ENCODE measurements around the gene DCP1A. TPM values are rescaled to one million over a fixed set of nuclear protein-coding genes. Genes with fewer than 3 reads are reported as not detected.

The DCP1A gene
- total RNA-seq, 1 experiment from 2014 or later: 32.9 TPM

GRCh38 chr3:53357458-53357857, 10.1 kb upstream of the DCP1A start:
- DNase-seq: no peak
- H3K9me3 Mint-ChIP-seq (ENCODE audit: unreplicated experiment): no peaks in the 10 kb centered on the region
- Histone ChIP-seq H3K36me3 (ENCODE audit: control insufficient read depth, insufficient read depth, low read length) (no peaks in the 10 kb centered on the region), H3K27me3 (replicated peaks; ENCODE audit: control insufficient read depth, insufficient read depth, low read length) (no peaks in the 10 kb centered on the region), H3K4me1 (peaks cover 6% of the 10 kb centered on the region; the same call in 1 of the 2 replicates), H3K9me3 (peaks cover 3% of the 10 kb centered on the region; the same call in 1 of the 2 replicates), H3K4me3 (ENCODE audit: low read depth, low read length) (no peak overlapping the region)
- intact Hi-C loops (cut with micrococcal nuclease; ENCODE audit: unreplicated experiment): no loop called here
- H3K27ac Mint-ChIP-seq (ENCODE audit: unreplicated experiment): no peak overlapping the region
- ChIA-PET POLR2A (no interaction called here), CTCF (no interaction called here)
- no peak overlapping the region for H3K4me3 Mint-ChIP-seq (ENCODE audit: unreplicated experiment)
- TF ChIP-seq CTCF (IDR thresholded peaks at IDR 0.05; ENCODE audit: insufficient read depth in 1 of 2, low read depth in 1 of 2, low read length in 1 of 2, severe bottlenecking in 1 of 2, unreplicated experiment in 1 of 2): no peak
- H3K4me1 Mint-ChIP-seq (ENCODE audit: low read depth, unreplicated experiment): peaks cover 8% of the 10 kb centered on the region
- no TSS peak for BruUV-seq (replicated peaks)
- peaks cover under 1% of the 10 kb centered on the region for H3K36me3 Mint-ChIP-seq (ENCODE audit: insufficient read depth, unreplicated experiment)
- no peaks in the 10 kb centered on the region for H3K27me3 Mint-ChIP-seq (ENCODE audit: insufficient read depth, unreplicated experiment)

GRCh38 chr3:53354945-53355498, 7.7 kb upstream of the DCP1A start:
- intact Hi-C loops (cut with micrococcal nuclease; ENCODE audit: unreplicated experiment): loop anchor here (5.0 kb wide), 1 partner anchor 133 kb away; no protein-coding TSS in a partner anchor
- H3K9me3 Mint-ChIP-seq (ENCODE audit: unreplicated experiment): no peaks in the 10 kb centered on the region
- H3K27me3 ChIP-seq (replicated peaks; ENCODE audit: control insufficient read depth, insufficient read depth, low read length): no peaks in the 10 kb centered on the region
- no peak for DNase-seq
- no peak overlapping the region for H3K4me3 Mint-ChIP-seq (ENCODE audit: unreplicated experiment)
- H3K4me1 Mint-ChIP-seq (ENCODE audit: low read depth, unreplicated experiment): peaks cover 20% of the 10 kb centered on the region
- ChIA-PET CTCF (no interaction called here), POLR2A (no interaction called here)
- H3K27me3 Mint-ChIP-seq (ENCODE audit: insufficient read depth, unreplicated experiment): no peaks in the 10 kb centered on the region
- TF ChIP-seq CTCF (IDR thresholded peaks at IDR 0.05; ENCODE audit: insufficient read depth in 1 of 2, low read depth in 1 of 2, low read length in 1 of 2, severe bottlenecking in 1 of 2, unreplicated experiment in 1 of 2): no peak
- BruUV-seq (replicated peaks): no TSS peak
- H3K36me3 ChIP-seq (ENCODE audit: control insufficient read depth, insufficient read depth, low read length): no peaks in the 10 kb centered on the region
- H3K27ac Mint-ChIP-seq (ENCODE audit: unreplicated experiment): peak overlapping the region; percentile 29
- H3K4me1 ChIP-seq: peaks cover 22% of the 10 kb centered on the region
- H3K9me3 ChIP-seq: peaks cover 3% of the 10 kb centered on the region; the same call in 1 of the 2 replicates
- peaks cover 10% of the 10 kb centered on the region for H3K36me3 Mint-ChIP-seq (ENCODE audit: insufficient read depth, unreplicated experiment)
- no peak overlapping the region for H3K4me3 ChIP-seq (ENCODE audit: low read depth, low read length)

- Mint-ChIP-seq H3K4me1 (ENCODE audit: low read depth, unreplicated experiment) (peaks cover 20% of the 10 kb centered on the region), H3K9me3 (ENCODE audit: unreplicated experiment) (no peaks in the 10 kb centered on the region), H3K27me3 (ENCODE audit: insufficient read depth, unreplicated experiment) (no peaks in the 10 kb centered on the region), H3K36me3 (ENCODE audit: insufficient read depth, unreplicated experiment) (peaks cover 10% of the 10 kb centered on the region), H3K4me3 (ENCODE audit: unreplicated experiment) (no peak overlapping the region), H3K27ac (ENCODE audit: unreplicated experiment) (no peak overlapping the region)
- Histone ChIP-seq H3K36me3 (ENCODE audit: control insufficient read depth, insufficient read depth, low read length) (no peaks in the 10 kb centered on the region), H3K4me3 (ENCODE audit: low read depth, low read length) (no peak overlapping the region), H3K4me1 (peaks cover 22% of the 10 kb centered on the region), H3K9me3 (peaks cover 3% of the 10 kb centered on the region; the same call in 1 of the 2 replicates), H3K27me3 (replicated peaks; ENCODE audit: control insufficient read depth, insufficient read depth, low read length) (no peaks in the 10 kb centered on the region)
- no peak for DNase-seq
- no peak for TF ChIP-seq CTCF (IDR thresholded peaks at IDR 0.05; ENCODE audit: insufficient read depth in 1 of 2, low read depth in 1 of 2, low read length in 1 of 2, severe bottlenecking in 1 of 2, unreplicated experiment in 1 of 2)
- CTCF ChIA-PET: no interaction called here
- POLR2A ChIA-PET: interaction anchor here (0.6 kb wide), 1 partner anchor 146 kb away, joined by 6 read pairs; no protein-coding TSS in a partner anchor
- no TSS peak for BruUV-seq (replicated peaks)
- intact Hi-C loops (cut with micrococcal nuclease; ENCODE audit: unreplicated experiment): loop anchor here (5.0 kb wide), 1 partner anchor 131 kb away; no protein-coding TSS in a partner anchor
Measured at GRCh38 chr3:53353202-53353601, 5.9 kb upstream of the DCP1A start.
